Fibroblast of peridontal ligament (primary cell): ENCODE results near the gene WDR62.
"Not testable (repeated sequence)": the region's sequence is repeated elsewhere in the genome, so short reads cannot be mapped to it uniquely, and the experiment has no call there.

Source experiments
- DNase-seq: peaks from one replicate; pipeline ENCODE4 v3.0.0-alpha.2; 2010; ENCODE audit errors: extremely low read depth

WDR62 gene

DNA sequence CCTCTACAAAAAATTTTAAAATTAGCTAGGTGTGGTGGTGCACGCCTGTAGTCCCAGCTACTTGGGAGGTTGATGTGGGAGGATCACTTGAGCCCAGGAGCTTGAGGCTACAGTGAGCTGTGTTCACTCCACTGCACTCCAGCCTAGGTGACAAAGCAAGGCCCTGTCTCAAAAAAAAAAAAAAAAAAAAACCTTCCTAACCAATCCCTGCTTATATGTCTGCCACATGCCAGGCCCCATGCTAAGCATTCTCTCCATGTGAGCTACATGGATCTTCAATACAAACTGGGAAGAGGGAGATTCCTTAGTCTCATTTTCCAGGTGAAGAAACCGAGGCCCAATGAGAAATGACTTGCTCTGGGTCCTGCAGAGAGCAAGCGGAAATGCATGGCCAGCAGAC lies 54.0 kb downstream of the WDR62 start:
- no peak for DNase-seq

DNA sequence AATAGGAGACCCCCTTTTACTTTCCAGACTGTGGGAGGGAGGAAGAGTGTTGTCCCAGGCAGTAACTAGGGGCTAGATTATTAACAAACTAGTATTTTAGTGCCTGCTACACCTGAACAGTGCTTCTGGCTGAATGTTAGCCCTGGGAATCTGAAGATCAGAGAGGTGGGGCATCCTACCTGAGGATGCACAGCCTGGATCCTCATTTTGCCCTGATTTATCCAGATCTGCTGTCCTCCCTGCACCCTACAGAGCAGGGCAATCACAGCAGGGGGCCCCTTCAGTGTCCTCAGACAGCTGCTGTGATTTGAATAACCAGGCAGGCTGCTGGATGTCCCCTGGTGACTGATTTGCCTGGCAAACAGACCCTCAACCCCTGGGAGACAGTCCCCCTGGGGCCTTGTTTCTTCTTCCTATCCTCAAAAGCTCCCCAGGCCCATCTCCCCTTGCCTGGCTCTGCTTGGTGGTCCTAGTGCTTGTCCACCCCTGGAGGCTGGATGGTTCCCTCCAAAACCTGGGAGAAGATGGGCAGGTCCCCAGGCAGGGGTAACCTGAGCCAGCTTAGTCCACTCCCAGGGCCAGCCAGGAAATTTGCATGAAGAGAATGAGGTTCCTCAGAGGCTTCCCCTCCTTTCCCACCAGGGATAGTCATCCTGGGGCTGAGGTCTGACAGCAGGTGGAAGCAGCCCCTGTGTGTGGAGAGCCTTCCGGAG lies 55.9 kb downstream of the WDR62 start, which contains the start of gene OVOL3:
TSS of gene OVOL3 (plus strand) at position 657 of the 713 bp plus-strand sequence. CDS start 60 bp downstream, outside the sequence.
- no peak for DNase-seq

DNA sequence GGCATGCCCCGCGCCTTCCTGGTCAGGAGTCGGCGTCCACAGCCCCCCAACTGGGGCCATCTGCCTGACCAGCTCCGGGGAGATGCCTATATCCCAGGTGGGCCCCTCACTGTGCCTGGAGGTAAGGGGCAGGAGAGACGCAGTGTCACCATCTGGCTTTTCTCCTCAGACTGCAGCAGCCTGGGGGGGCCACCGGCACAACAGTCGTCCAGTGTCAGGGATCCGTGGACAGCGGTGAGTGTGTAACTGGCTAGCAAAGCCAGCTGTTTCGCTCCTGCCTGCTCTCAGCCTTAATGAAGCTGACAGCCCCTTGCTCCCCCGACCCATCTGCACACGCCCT lies 56.5 kb downstream of the WDR62 start:
- DNase-seq = no peak

DNA sequence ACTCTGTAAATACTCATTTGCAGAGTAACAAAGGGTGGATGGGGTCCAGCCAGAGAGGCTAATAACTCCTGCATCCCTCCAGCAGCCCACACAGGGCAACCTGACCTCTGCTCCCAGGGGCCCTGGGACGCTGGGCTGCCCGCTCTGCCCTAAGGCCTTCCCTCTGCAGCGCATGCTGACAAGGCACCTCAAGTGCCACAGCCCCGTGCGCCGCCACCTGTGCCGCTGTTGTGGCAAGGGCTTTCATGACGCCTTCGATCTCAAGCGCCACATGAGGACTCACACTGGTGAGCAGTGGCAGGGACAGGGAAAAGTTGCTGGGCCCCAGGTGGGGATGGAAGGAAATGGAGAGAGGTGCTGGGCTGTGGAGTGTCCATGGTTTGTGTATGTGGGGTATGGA lies 58.0 kb downstream of the WDR62 start:
- no peak for DNase-seq

DNA sequence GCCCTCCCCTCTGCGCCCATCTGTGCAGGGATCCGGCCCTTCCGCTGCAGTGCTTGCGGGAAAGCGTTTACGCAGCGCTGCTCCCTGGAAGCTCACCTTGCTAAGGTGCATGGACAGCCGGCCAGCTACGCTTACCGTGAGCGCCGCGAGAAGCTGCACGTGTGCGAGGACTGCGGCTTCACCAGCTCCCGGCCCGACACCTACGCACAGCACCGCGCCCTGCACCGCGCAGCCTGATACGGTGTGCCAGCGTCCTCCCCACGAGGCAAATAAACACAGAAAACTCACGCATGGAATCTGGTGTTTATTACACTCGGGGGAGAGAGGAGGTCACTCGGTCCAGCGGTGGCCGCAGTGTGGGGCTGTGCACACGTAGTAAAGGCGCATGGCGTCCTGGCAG lies 58.7 kb downstream of the WDR62 start:
- DNase-seq = no peak

DNA sequence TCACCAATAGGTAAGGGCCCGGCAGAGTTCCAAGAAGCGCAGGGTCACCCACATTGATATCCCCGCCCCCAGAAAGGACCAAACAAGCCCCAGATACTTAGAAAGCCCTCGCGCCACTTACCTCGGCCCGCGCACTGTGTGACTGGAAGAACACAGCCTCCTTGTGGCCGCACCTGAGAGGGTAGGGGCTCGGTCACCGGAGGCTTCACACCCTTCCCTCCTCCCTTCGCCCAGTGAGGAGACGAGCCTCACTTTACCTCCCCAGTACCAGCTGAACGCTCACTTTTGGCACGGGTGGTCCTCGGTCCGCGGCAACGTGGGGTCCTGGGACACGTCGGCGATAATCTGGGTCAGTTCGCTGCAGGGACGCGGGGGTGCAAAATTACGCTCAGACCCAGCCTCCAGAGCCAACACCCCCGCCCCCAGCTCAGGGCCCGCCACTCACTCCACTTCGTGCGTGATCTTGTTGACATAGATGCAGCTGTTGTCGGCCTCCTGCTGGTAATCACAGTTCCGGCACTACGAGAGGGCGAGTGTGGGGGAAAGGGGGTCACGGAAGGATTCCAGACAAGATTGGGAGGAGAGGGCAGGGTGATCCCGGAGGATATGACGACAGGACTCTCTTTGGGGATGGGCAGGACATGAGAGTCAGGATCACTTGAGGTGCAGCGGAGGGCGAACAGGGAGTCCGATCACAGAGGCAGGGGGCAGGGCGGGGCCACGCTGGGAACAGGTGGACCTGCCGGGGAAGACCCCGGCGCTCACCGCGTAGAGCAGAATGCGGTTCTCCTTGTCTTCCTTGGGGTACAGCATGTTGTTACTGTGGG lies 59.4 kb downstream of the WDR62 start:
- DNase-seq = peak; percentile 40

DNA sequence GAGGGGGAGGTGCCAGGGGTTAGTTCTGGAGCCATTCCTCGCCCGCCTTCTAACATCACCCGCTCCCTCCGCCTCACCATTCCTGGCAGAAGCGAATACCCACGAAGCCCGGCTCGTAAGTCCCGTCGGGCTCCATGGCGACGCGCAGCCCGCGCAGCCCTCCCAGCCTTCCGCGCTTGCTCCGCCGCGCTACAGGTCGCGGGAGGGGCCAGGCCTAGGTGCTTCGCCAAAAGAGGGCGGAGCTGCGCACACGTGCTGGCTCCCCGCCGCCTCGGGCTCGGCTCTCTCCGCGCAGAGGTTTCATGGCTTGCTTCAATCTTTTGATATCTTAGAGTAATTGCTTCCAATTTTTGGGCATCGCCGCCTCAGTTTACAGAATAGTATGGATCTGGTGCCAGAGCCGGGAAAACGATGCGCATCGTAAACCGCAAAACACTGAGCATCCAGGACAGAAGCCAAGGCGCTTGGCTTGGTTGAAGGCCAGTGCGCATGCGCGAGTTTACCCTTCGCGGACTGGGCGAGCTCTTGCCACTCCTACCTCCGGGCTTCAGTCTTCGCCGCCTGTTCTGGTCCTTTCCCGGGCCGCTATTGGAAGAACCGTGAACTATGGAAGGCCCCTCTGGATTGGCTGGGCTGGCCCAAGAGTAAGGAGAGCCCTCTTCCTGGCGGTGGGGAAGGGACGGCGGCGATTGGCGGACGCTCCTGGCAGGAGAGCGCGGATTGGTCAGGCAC lies 60.2 kb downstream of the WDR62 start, which contains the start of gene POLR2I:
TSS of gene POLR2I (minus strand) at position 155 of the 732 bp plus-strand sequence. CDS start at position 136, 19 bp downstream.
- peak; percentile 100 for DNase-seq

DNA sequence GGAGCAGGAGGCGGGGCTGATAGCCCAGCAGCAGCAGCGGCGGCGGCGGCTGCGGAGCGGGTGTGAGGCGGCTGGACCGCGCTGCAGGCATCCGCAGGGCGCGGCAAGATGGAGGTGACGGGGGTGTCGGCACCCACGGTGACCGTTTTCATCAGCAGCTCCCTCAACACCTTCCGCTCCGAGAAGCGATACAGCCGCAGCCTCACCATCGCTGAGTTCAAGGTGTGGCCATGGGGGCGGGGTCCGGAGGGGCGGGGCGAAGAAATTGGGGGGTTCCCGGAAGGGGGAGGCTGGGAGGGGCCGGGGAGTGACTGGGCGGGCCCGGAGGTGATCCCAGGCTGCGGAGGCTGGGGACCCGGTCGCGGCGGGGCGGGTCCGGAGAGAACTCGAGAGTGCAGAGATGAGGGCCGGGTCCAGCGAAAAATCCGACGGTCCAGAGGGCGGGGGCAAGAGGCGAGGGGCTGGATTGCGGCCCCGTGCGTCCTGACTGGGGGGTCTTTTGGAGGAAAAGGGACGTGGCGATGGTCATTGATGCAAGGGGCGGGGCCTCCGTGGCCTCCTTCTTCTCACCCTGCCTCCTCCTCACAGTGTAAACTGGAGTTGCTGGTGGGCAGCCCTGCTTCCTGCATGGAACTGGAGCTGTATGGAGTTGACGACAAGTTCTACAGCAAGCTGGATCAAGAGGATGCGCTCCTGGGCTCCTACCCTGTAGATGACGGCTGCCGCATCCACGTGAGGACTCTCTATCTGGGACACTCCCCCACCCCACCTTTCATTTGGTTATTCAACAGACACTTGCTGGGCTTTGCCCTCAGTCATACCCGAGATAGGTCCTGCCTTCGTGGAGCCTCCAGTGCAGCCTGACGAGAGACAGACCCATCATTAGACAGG lies 61.0 kb downstream of the WDR62 start, which contains the start of gene TBCB:
TSS of gene TBCB (plus strand) at position 16 of the 891 bp plus-strand sequence. CDS start at position 109, 93 bp downstream.
- peak; percentile 29 for DNase-seq

DNA sequence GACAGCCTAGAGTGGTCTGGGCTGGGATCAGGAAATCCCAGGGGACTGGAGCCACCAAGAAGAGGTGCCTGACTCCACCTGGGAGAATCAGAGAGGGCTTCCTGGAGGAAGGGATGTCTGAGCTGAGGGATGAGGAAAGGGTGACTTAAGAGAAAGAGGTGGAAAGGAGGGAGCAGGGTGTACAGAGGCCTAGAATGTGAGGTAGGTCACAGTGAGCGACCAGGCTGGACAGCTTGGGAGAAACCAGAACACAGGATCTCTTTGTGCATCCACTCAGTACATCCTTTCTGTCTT lies 61.6 kb downstream of the WDR62 start:
- no peak for DNase-seq

DNA sequence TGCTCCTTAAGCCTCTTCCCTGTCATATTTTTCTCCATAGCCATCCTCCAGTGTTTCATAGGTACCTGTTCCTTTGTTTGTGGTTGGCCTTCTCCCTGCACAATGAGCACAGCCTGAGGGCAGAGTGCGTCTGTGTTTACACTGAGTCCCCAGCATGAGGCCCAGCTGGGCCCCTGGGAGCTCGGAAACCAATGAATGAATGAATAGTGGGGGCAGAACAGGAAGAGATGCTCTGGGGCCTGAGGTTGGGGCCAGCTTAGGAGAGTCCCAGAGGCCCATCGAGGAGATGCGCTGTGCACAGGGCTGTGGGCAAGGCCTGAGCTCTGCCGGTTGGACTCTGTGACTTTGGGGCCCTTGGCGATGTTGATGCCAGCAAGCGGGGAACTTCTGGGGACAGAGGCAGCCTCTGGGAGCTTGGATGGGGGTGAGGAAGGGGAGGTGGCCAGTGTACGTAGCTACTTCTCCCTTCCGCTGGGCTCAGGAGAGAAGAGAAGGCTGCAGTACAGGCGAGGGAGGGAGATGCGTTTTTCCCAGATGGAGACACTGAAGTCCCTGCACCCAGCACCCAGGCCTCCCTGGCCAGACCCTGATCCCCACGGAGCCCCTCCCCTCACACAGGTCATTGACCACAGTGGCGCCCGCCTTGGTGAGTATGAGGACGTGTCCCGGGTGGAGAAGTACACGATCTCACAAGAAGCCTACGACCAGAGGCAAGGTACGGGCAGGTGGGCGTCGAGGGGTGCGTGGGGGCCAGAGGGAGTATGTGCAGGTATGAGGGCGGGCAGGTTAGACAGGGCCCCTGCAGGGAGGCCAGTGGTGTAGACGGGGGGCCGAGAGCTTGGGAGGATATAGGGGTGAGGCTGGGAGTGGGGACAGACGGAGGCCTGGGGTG lies 65.6 kb downstream of the WDR62 start:
- no peak for DNase-seq

DNA sequence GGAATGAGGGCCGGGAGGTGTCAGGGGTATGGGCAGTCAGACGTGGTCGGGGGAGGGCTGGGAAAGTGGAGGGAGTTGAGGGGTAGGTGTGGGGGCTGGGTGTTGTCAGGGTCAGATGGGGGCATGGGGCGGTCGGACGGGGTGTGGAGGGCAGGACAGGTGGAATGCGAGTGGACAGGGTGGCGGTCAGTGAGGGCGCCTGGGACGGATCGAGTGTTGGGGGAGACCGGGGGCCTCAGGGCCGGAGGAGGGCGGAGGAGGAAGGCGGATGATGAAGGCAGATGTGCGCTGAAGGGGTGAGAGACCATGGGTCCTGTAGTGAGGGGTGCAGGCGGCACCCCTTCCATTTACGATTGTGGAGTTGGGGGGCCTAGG lies 66.3 kb downstream of the WDR62 start:
- no peak for DNase-seq

DNA sequence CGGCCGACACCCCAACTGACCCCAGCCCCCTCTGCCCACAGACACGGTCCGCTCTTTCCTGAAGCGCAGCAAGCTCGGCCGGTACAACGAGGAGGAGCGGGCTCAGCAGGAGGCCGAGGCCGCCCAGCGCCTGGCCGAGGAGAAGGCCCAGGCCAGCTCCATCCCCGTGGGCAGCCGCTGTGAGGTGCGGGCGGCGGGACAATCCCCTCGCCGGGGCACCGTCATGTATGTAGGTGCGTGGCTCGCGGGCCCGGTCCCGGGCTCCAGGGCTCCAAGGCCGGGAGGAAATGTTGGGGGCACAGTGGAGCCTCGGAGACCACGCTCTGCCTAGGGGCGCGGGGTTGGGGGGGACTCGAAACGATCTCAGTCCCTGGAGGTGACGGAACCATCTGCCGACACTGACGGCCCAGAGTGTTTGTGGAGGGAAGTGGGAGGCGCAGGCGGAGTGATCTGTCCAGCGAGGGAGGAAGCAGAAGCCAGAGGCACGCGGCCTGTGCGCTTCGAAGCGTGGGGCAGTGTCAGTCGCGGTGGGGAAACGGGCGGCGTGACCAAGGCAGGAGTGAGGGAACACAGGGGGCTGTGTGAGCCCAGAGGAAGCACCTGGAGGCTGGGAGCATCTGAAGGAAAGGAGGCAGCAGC lies 66.9 kb downstream of the WDR62 start:
- no peak for DNase-seq

DNA sequence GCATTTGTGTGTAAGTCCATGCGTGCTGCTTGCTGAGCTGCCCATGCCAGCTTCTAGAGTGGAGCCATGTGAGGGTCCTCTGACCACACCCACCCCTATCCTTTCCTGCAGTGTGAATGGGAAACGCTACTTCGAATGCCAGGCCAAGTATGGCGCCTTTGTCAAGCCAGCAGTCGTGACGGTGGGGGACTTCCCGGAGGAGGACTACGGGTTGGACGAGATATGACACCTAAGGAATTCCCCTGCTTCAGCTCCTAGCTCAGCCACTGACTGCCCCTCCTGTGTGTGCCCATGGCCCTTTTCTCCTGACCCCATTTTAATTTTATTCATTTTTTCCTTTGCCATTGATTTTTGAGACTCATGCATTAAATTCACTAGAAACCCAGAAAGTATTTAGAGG lies 70.9 kb downstream of the WDR62 start:
- no peak for DNase-seq

DNA sequence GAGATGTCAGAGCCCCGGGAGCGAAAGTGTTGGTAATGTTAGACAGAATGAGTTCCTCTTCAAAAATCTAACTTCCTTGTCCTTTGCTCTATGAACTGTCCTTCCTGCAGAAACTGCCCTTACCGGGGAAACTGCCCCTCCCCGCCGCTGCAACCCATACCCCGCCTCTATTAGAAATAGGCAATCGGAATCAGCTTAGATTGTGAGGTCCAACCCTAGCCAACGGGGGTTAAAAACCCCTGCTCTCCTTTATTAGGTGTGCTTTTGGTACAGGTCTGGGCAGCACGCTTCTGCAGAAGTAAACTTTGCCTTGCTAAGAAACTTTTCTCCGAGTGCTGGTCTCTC lies 73.7 kb downstream of the WDR62 start:
- no peak for DNase-seq

DNA sequence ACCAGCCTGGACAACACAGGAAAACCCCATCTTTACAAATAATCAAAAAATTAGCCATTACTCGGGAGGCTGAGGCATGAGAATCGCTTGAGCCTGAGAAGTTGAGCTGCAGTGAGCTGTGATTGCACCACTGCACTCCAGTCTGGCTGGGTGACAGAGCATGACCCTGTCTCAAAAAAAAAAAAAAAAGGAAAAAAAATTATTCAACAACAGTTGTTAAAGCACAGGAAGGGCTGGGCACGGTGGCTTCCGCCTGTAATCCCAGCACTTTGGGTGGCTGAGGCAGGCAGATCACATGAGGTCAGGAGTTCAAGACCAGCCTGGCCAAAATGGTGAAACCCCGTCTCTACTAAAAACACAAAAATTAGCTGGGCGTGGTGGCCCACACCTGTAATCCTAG lies 76.5 kb downstream of the WDR62 start:
- not testable (repeated sequence) for DNase-seq

DNA sequence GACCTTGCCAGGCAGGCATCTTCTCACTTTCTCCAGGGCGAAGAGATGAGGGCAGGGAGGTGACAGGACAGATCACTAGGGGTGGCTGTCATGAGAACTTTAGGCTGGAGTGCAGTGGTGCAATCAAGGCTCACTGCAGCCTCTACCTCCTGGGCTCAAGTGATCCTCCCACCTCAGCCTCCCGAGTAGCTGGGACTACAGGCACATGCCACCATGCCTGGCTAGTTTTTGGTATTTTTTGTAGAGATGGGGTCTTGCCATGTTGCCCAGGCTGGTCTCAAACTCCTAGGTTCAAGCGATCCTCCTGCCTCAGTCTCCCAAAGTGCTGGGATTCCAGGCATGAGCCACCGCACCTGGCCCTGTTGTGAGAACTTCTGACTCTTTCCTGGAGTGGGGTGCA lies 80.2 kb downstream of the WDR62 start:
- DNase-seq = not testable (repeated sequence)

DNA sequence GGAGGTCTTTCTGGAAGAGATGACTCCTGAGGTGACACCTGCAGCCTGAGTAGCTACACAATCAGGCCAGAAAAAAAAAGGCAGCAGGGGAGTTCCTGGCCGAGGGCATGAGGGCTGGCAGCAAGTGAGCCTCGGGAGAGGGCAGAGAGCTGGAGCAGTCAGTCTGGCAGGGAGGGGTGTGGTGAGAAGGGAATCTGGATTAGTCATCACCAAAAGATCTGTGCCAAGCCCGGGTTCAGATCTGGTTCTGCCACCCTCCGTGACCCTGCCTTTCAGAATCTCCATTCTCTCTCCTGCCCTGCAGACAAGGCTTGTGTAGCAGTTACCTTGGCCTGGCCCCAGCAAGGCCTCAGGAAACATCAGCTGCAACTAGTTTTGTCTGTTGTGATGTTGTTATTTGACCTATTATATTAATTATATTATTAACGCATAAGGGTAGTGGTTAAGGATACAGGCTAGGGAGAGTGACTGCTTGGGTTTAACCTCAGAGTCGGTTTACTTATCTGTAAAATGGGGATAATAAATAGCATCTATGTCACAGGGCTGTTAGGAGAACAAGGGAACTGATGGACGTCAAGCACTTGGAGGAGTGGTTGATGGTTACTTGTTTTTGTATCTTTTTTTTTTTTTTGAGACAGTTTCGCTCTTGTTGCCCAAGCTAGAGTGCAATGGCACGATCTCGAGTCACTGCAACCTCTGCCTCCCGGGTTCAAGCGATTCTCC lies 82.4 kb downstream of the WDR62 start:
- DNase-seq = peak; percentile 78

DNA sequence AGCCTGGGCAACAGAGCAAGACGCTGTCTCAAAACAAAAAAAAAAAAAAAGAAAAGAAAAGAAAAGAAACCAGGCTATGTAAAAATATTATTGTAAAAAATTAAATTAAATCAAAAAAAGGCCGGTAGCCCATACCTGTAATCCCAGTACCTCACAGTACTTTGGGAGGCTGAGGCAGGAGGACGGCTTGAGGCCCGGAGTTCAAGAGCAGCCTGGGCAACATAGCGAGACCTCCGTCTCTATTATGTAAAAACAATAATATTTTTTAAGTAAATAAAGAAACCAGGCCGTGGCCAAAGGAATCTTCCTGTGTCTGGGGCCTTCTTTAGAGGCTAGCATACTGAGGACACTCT lies 84.4 kb downstream of the WDR62 start:
- DNase-seq = no peak

DNA sequence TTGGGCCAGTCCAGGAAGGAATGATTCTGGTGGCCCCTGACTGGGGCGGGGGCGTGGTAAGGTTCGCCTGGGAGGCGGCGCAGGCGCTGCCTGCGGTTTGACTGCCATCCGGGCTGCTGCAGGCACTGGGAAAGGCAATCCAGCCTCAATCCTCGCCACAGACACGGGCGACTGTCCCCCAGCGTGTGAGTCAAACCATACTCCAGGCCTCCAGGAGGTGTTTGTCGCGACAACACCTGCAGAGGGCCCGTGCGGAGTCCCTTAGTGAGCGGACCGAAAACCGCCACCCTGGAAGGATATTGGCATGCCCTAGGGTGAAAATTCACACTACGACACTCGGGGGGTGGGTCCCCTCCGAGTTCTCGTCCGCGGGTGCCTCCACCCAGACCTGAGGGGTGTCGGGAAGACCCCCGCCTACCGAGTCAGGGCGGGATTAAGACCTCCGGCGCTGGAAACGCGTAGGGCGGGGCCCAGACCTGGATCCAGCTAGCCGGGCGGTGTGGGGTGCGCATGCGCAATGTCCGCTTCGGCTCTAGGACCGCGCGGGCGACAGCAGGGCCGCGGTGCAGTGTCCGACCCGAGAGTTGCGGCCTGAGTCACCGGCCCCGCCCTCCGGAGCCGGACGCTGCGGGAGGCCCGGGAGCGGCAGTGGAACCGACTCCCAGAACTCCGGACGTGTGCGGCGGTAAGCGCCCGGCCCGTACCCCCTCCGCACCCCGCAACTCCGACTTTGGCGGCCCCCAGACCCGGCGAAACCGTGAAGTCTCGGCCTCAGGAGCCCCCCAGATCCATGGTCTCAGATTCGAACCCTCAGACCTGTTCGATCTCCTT lies 85.0 kb downstream of the WDR62 start, which contains the start of gene CAPNS1:
TSS of gene CAPNS1 (plus strand) at position 594 of the 831 bp plus-strand sequence. CDS start 946 bp downstream, outside the sequence.
- DNase-seq = peak; percentile 91
